H1 (cell line): ENCODE data around the gene ZNF385B. TPM values are rescaled to one million over a fixed set of nuclear protein-coding genes. Genes with fewer than 3 reads are reported as not detected.

Source experiments
- CTCF ChIA-PET: fragments of 300-600 bp; sonication (Branson Sonifier 250); formaldehyde crosslinking; loops from one replicate; lab custom pipeline; 2021; ENCODE audit not compliant: partially characterized antibody; lab: Charles Lee
- POLR2A ChIA-PET: fragments of 300-600 bp; sonication (Branson Sonifier 250); formaldehyde crosslinking; loops from one replicate; lab custom pipeline; 2021; ENCODE audit warnings: inconsistent platforms; ENCODE audit not compliant: partially characterized antibody; lab: Charles Lee
- DNase-seq, 2 experiments: peaks; one replicate each; pipeline versions ENCODE4 v3.0.0 to v3.0.0-alpha.2; 2010 to 2022; ENCODE audit warnings: low spot score in 2 of 2, low read depth in 1 of 2, mixed read lengths in 1 of 2
- FAIRE-seq: peaks from 2 replicates; lab custom pipeline; 2011; peaks lifted over from hg19 to GRCh38; lab: Jason Lieb, UNC
- H2AFZ ChIP-seq: 2 replicates; pipeline ENCODE4 v1.8.1; 2012; ENCODE audit warnings: low read length, inconsistent platforms
- H2AK5ac ChIP-seq: 2 replicates; pipeline ENCODE4 v1.6.1; 2013; ENCODE audit warnings: low read depth, low read length
- H2BK120ac ChIP-seq: replicated peaks from 2 replicates; pipeline ENCODE3; 2013; ENCODE audit warnings: low read depth, low read length, inconsistent platforms
- H2BK12ac ChIP-seq: 2 replicates; pipeline ENCODE4 v1.6.1; 2013; ENCODE audit warnings: low read depth, low read length
- H2BK15ac ChIP-seq: 2 replicates; pipeline ENCODE4 v1.6.1; 2013; ENCODE audit warnings: low read length
- H2BK20ac ChIP-seq: 2 replicates; pipeline ENCODE4 v1.6.1; 2013; ENCODE audit warnings: low read length
- H2BK5ac ChIP-seq: 2 replicates; pipeline ENCODE4 v1.6.1; 2013; ENCODE audit warnings: low read depth, low read length
- H3K14ac ChIP-seq: 2 replicates; pipeline ENCODE4 v1.6.1; 2013; ENCODE audit warnings: inconsistent platforms; ENCODE audit not compliant: insufficient read length
- H3K18ac ChIP-seq: 2 replicates; pipeline ENCODE4 v1.6.1; 2013; ENCODE audit warnings: low read length; ENCODE audit errors: extremely low read depth
- H3K23ac ChIP-seq: 2 replicates; pipeline ENCODE4 v1.6.1; 2013; ENCODE audit warnings: inconsistent platforms; ENCODE audit not compliant: insufficient read length
- H3K23me2 ChIP-seq: 2 replicates; pipeline ENCODE4 v1.6.1; 2013; ENCODE audit warnings: low read depth, low read length
- H3K27ac ChIP-seq: 2 replicates; pipeline ENCODE4 v1.6.1; 2011; ENCODE audit warnings: low read depth, low read length, inconsistent platforms
- H3K27me3 ChIP-seq, 4 experiments: replicated peaks in 1 of 4; 1 replicate in 1 of 4; 2 replicates in 3 of 4; pipeline versions ENCODE4 v1.6.1 to v1.8.1; 2011 to 2013; ENCODE audit warnings: low read length in 3 of 4, mild to moderate bottlenecking in 3 of 4, inconsistent platforms in 2 of 4, mixed read lengths in 2 of 4, moderate library complexity in 1 of 4; ENCODE audit not compliant: control insufficient read depth in 3 of 4, insufficient read depth in 3 of 4; ENCODE audit errors: extremely low read depth in 1 of 4
- H3K36me3 ChIP-seq, 4 experiments: 2 replicates each; pipeline versions ENCODE4 v1.6.1 to v1.8.1; 2011 to 2013; ENCODE audit warnings: mild to moderate bottlenecking in 4 of 4, low read length in 3 of 4, moderate library complexity in 2 of 4, control low read depth in 1 of 4, inconsistent platforms in 1 of 4; ENCODE audit not compliant: insufficient read depth in 4 of 4, control insufficient read depth in 2 of 4
- H3K4ac ChIP-seq: replicated peaks from 2 replicates; pipeline ENCODE3; 2013; ENCODE audit warnings: low read length, low read depth, mixed read lengths, inconsistent platforms; ENCODE audit not compliant: insufficient read length
- H3K4me1 ChIP-seq, 4 experiments: replicated peaks in 1 of 4; 1 replicate in 1 of 4; 2 replicates in 3 of 4; pipeline versions ENCODE4 v1.6.1 to v1.8.1; 2011 to 2013; ENCODE audit warnings: low read length in 3 of 4, inconsistent platforms in 2 of 4, mixed read lengths in 1 of 4; ENCODE audit not compliant: insufficient read depth in 4 of 4, control insufficient read depth in 3 of 4
- H3K4me2 ChIP-seq, 2 experiments: 2 replicates each; pipeline versions ENCODE4 v1.6.1 to v1.8.1; 2011 to 2013; ENCODE audit warnings: low read depth in 2 of 2, low read length in 2 of 2, control low read depth in 1 of 2, inconsistent platforms in 1 of 2, mild to moderate bottlenecking in 1 of 2; ENCODE audit not compliant: insufficient read depth in 1 of 2
- H3K4me3 ChIP-seq, 4 experiments: fragments of 200-600, 300-600 bp in 1 of 4; sonication (generic), shearing (Covaris generic), sonication (Bioruptor Twin) in 1 of 4; 2 replicates each; pipeline versions ENCODE4 v1.5.1 to v1.8.1; 2011 to 2016; ENCODE audit warnings: low read length in 4 of 4, low read depth in 3 of 4, control low read depth in 2 of 4, inconsistent platforms in 2 of 4, mild to moderate bottlenecking in 2 of 4, mixed read lengths in 1 of 4, moderate library complexity in 1 of 4; ENCODE audit not compliant: insufficient read depth in 2 of 4; ENCODE audit errors: extremely low read depth in 1 of 4
- H3K56ac ChIP-seq: replicated peaks from 2 replicates; pipeline ENCODE3; 2013; ENCODE audit warnings: low read depth, mild to moderate bottlenecking, mixed read lengths, low read length, inconsistent platforms; ENCODE audit not compliant: insufficient read length
- H3K79me1 ChIP-seq: 2 replicates; pipeline ENCODE4 v1.6.1; 2013; ENCODE audit warnings: low read depth, low read length, control low read depth
- H3K79me2 ChIP-seq, 2 experiments: 2 replicates each; pipeline versions ENCODE4 v1.6.1 to v1.8.1; 2012 to 2013; ENCODE audit warnings: low read length in 2 of 2, mild to moderate bottlenecking in 2 of 2, inconsistent platforms in 1 of 2; ENCODE audit not compliant: insufficient read depth in 2 of 2, control insufficient read depth in 1 of 2
- H3K9ac ChIP-seq, 4 experiments: replicated peaks in 1 of 4; 1 replicate in 1 of 4; 2 replicates in 3 of 4; pipeline versions ENCODE4 v1.6.1 to v1.8.1; 2011 to 2013; ENCODE audit warnings: low read depth in 3 of 4, low read length in 3 of 4, control low read depth in 2 of 4, mild to moderate bottlenecking in 2 of 4, moderate library complexity in 2 of 4, inconsistent platforms in 1 of 4; ENCODE audit errors: extremely low read depth in 1 of 4
- H3K9me3 ChIP-seq, 2 experiments: 2 replicates each; pipeline versions ENCODE4 v1.6.1 to v1.8.1; 2012 to 2013; ENCODE audit warnings: mild to moderate bottlenecking in 2 of 2, moderate library complexity in 2 of 2, control low read depth in 1 of 2, inconsistent platforms in 1 of 2, low read depth in 1 of 2, low read length in 1 of 2, mixed read lengths in 1 of 2; ENCODE audit not compliant: insufficient read depth in 2 of 2
- H4K20me1 ChIP-seq, 2 experiments: replicated peaks in 1 of 2; 2 replicates each; pipeline versions ENCODE3 to v1.8.1; 2011 to 2013; ENCODE audit warnings: inconsistent platforms in 2 of 2, low read length in 2 of 2, mild to moderate bottlenecking in 1 of 2; ENCODE audit not compliant: insufficient read depth in 2 of 2, control insufficient read depth in 1 of 2
- H4K5ac ChIP-seq: 2 replicates; pipeline ENCODE4 v1.6.1; 2013; ENCODE audit warnings: low read length, low read depth, mixed read lengths, inconsistent platforms; ENCODE audit not compliant: insufficient read length
- H4K8ac ChIP-seq: 2 replicates; pipeline ENCODE4 v1.8.0; 2013; ENCODE audit warnings: mild to moderate bottlenecking, moderate library complexity, low read length, inconsistent platforms; ENCODE audit not compliant: insufficient read depth; ENCODE audit errors: extremely low read depth
- H4K91ac ChIP-seq: replicated peaks from 2 replicates; pipeline ENCODE3; 2013; ENCODE audit warnings: low read length, mixed read lengths, inconsistent platforms; ENCODE audit not compliant: insufficient read length
- BCL11A ChIP-seq, 2 experiments: IDR thresholded peaks; one replicate each; pipeline ENCODE4 v1.6.1; 2011; ENCODE audit warnings: low read depth in 2 of 2, low read length in 2 of 2, mild to moderate bottlenecking in 2 of 2
- CHD2 ChIP-seq: IDR thresholded peaks from 2 replicates; pipeline ENCODE4 v1.6.1; 2012; ENCODE audit warnings: low read length, improper control_type of control experiment
- CTBP2 ChIP-seq: IDR thresholded peaks from 2 replicates; pipeline ENCODE4 v1.7.0; 2011; ENCODE audit warnings: borderline replicate concordance, mild to moderate bottlenecking, moderate library complexity, mixed read lengths, low read length; ENCODE audit not compliant: insufficient read depth, insufficient read length
- NRF1 ChIP-seq: IDR thresholded peaks from 2 replicates; pipeline ENCODE4 v1.6.1; 2011; ENCODE audit warnings: mild to moderate bottlenecking, low read depth, low read length, improper control_type of control experiment
- RXRA ChIP-seq: IDR thresholded peaks from 2 replicates; pipeline ENCODE4 v1.6.1; 2011; ENCODE audit warnings: low read depth, mild to moderate bottlenecking, low read length, moderate library complexity; ENCODE audit not compliant: insufficient read depth
- SIRT6 ChIP-seq: IDR thresholded peaks from one replicate; pipeline ENCODE4 v1.7.1; 2012; ENCODE audit warnings: low read length, inconsistent platforms
- SP4 ChIP-seq: IDR thresholded peaks from 2 replicates; pipeline ENCODE4 v1.6.1; 2012; ENCODE audit warnings: low read length, inconsistent platforms
- TBP ChIP-seq: IDR thresholded peaks from 2 replicates; pipeline ENCODE4 v1.6.1; 2011; ENCODE audit warnings: low read depth, low read length, improper control_type of control experiment
- WGBS, 2 experiments: shearing (Covaris generic) in 1 of 2; methylation state at CpG; one replicate each; pipeline versions ENCODE4 v1.1.6 to v1.1.7; 2013 to 2015; ENCODE audit warnings: low lambda C conversion rate in 2 of 2, mixed read lengths in 2 of 2, inconsistent platforms in 1 of 2, low coverage in 1 of 2, missing lambda C conversion rate in 1 of 2; ENCODE audit not compliant: insufficient replicate concordance in 2 of 2, insufficient coverage in 1 of 2, insufficient read length in 1 of 2; ENCODE audit errors: extremely low coverage in 1 of 2, missing lambda C conversion rate in 1 of 2; 5-methylcytosine and 5-hydroxymethylcytosine counted together
- polyA plus RNA-seq, 7 experiments: library from polyadenylated mRNA; depleted of rRNA in 3 of 7; stranded (reverse) in 5 of 7; unstranded in 2 of 7; fragments of >200 nt in 5 of 7; fragments of 200-250 nt in 2 of 7; gene quantifications; 1 replicate in 5 of 7; 2 replicates in 1 of 7; 4 replicates in 1 of 7; pipeline versions ENCODE4 v1.2.1 to v1.2.3, GENCODE V29; 2011 to 2013; ENCODE audit warnings: missing spikeins in 2 of 7, mixed read lengths in 2 of 7
- total RNA-seq: library from RNA; stranded (reverse); fragmentation: NEBNext Ultra II Directional; extraction: Animal tissue kit (Norgen Biotek cat#: 25700); gene quantifications from 2 replicates; pipeline ENCODE4 v1.2.1, GENCODE V29; 2021

The ZNF385B gene
- total and polyA plus RNA-seq, 2 of the 8 experiments (the other 6 are each of a cell fraction or from before 2014, with no cell fraction given), result 1.1 to 3.7 TPM

GRCh38 chr2:179793238-179793637, 68.2 kb downstream of the ZNF385B start:
- Histone ChIP-seq H2BK20ac (no peak overlapping the region), H3K79me1 (no peaks in the 10 kb centered on the region), H2AK5ac (no peak overlapping the region), H3K23ac (no peak overlapping the region), H3K27me3 (no peaks in the 10 kb centered on the region), H3K56ac (no peak overlapping the region), H3K36me3 (no peaks in the 10 kb centered on the region), H4K8ac (no peak overlapping the region), H2AFZ (no peak overlapping the region), H4K20me1 (no peaks in the 10 kb centered on the region), H3K23me2 (no peaks in the 10 kb centered on the region), H3K27ac (no peak overlapping the region), H3K4me3 (no peak overlapping the region), H2BK12ac (no peak overlapping the region), H3K4ac (no peak overlapping the region), H4K5ac (no peak overlapping the region), H3K9me3 (no peaks in the 10 kb centered on the region), H2BK5ac (no peak overlapping the region), H3K14ac (no peak overlapping the region), H2BK15ac (no peak overlapping the region), H3K4me1 (peaks cover 0 to 10% (median 0%) of the 10 kb centered on the region in 4 experiments; a peak in 1 of 7 replicates), H3K4me2 (no peak overlapping the region; a peak in 1 of 4 replicates), H3K9ac (no peak overlapping the region), H3K18ac (no peak overlapping the region), H3K79me2 (no peaks in the 10 kb centered on the region), H2BK120ac (no peak overlapping the region), H4K91ac (no peak overlapping the region)
- WGBS, 2 experiments, result 92% methylated on average over 2 of the region's 2 CpGs; no CpG with 5 or more reads in 1 of the 2 experiments
- no peak for FAIRE-seq
- CTCF ChIA-PET, result no interaction called here
- no peak for DNase-seq
- TF ChIP-seq SIRT6, result no peak
- TF ChIP-seq NRF1, result no peak
- no peak for TF ChIP-seq RXRA
- TF ChIP-seq BCL11A (IDR thresholded peaks at IDR 0.05; ENCODE audit: low read depth in 2 of 2, low read length in 2 of 2), result no peak
- TF ChIP-seq TBP, result no peak
- TF ChIP-seq SP4, result no peak
- TF ChIP-seq CHD2, result no peak
- TF ChIP-seq CTBP2, result no peak
- POLR2A ChIA-PET, result no interaction called here
